GM08714 (cell line): Measurements from ENCODE around the gene LTBR.

Experiments used
- H3K4me3 ChIP-seq: fragments of 200-500 bp; sonication (Bioruptor generic); 2 replicates; pipeline ENCODE4 v1.5.1; 2014; ENCODE audit warnings: mild to moderate bottlenecking, low read length, inconsistent platforms
- ZNF274 ChIP-seq: IDR thresholded peaks from 2 replicates; pipeline ENCODE4 v1.6.1; 2012; ENCODE audit warnings: mild to moderate bottlenecking, low read depth, low read length

LTBR gene

DNA sequence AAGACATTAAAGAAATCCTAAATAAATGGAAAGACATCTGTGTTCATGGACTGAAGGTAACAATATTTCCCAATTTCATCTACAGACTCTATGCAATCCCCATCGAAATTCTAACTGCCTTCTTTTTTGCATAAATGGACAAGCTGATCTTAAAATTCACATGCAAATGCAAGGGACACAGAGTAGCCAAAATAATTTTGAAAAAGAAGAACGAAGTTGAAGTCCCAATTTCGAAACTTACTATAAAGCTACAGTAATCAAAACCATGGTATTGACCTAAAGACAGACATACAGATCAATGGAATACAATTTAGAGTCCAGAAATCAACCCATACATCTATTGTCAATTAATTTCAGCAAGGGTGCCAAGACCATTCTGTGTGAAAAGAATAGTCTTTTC lies 44.4 kb downstream of the LTBR start:
- no peak for TF ChIP-seq ZNF274
- H3K4me3 ChIP-seq: no peak overlapping the region

DNA sequence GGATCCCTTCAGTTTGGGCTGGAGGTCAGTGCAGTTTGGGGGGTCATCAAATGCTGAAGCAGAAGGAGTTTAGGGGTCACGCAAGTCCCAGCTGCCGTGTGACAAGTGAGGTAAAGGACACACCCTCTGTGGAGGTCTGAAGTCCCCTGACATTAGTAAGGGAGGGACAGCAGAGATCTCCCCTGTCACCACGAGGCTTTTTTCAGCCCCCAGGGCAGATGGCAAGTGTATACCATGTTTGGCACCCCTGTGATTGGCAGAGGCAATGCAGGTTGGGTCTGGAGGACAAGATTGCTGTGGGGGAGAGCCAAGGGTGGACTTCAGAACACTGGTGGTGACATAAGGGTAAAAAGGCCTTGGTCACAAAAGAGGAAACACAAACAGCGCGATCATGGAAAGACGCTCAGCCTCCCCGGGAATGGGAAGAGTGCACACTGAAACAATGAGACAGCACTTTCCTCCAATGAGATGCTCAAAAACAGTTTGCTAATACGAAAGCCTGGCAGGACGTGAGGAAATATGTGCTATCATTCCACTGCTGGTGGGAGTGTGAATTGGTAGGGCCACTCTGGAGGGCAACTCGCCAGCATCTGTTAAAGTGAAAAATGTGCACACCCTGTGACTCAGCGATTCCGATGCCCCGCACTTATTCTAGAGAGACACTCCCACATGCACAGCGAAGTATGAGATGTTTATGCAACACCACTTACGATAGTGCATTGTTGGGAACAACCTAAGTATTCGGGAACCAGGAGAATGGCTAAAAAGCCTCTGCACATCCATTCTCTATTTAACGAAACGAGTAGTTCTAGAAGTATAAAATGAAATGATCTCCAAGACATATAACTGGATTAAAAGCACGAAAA lies 46.4 kb downstream of the LTBR start:
- H3K4me3 ChIP-seq: no peak overlapping the region
- no peak for TF ChIP-seq ZNF274

DNA sequence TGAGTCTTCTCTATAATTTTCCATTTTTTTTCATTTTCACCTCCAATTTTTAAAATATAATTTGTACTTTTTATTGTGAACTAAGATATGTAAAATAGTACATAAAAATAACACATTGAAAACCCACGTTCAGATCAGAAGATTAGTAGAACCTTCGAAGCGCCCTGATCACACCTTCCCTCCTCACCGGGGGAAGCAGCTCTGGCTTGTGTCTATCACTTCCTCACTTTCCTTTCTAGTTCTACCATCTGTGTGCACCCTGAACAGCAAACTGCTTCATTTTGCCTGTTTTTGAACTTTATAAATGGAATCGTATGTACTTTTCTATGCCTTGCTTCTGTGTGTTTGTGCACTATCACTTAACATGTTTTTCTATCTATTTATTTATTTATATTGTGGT lies 49.0 kb downstream of the LTBR start:
- TF ChIP-seq ZNF274: no peak
- H3K4me3 ChIP-seq: no peak overlapping the region

DNA sequence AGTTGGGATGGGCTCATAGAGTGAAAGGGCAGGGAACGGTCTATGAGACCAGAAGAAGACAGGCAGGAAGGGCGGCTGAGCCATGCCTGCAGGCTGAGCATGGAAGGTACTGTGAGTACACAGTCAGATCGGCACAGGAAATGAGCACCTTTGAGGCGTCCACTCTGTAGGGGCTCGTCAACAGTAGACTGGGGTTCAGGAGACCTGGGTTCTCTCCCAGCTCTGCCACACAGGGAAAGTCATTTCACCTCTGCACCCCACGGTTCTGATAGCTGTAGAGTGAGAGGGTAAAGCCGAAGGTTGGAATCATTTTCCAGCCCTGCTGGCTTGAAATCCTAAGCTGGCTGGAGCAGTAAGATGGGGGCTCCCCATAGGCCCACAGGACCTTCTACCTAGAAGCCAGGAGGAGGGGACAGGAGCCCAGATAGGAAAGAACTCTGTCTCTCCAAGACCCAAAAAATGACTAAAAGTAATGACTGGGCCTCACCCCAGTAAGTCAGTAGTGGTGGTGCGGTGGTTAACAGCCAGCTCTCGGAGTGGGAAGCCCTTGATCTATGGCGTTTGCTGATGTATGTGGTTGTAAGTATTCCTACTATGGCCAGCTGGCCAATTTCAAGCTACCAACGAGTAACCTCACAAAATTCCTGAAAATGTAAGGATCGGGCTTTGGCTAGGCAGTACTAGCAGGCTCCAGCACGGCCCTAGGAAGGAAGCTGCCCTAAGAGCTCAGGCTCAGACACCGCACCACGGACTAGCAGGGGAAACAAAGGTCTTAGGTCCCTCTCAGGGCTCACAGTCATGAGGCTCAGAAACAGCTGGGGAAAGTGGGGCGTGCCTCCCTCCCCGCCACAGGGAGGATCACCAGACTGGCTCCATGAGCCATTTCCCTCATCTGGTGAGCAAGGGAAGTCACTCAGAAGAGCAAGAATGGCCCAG lies 50.5 kb downstream of the LTBR start:
- no peak overlapping the region for H3K4me3 ChIP-seq
- no peak for TF ChIP-seq ZNF274

DNA sequence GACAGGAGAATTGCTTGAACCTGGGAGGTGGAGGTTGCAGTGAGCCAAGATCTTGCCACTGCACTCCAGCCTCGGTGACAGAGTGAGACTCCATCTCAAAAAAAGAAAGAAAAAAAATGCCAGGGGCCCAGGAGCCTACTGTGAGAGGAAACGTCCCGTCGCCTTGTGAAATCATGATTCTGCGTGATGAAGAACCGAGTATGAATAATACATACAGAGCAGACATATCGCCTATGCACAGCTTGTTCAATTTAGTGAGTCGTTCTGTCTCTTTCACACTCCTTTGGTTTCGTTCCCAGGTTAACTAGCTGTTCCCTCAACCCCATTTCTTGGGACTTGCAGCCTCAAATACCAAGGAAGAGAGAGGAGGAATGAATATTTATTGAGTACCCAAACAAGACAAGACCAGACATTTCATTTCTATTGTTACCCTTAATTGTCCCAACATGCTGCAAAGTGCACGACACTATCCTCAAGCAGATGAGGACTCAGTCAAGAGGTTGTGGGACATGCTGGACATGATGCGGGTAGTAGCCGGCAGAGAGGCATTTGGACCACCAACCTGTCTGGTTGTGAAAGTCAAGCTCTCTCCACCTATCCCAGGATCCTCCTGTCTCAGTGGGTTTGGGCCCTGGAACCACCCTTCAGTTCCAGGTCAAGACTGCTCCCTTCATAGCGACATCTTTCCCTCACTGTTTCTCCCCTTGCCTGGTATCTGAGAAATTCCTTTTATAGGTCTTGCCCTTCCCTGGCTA lies 52.2 kb downstream of the LTBR start:
- no peak for TF ChIP-seq ZNF274
- H3K4me3 ChIP-seq: no peak overlapping the region

DNA sequence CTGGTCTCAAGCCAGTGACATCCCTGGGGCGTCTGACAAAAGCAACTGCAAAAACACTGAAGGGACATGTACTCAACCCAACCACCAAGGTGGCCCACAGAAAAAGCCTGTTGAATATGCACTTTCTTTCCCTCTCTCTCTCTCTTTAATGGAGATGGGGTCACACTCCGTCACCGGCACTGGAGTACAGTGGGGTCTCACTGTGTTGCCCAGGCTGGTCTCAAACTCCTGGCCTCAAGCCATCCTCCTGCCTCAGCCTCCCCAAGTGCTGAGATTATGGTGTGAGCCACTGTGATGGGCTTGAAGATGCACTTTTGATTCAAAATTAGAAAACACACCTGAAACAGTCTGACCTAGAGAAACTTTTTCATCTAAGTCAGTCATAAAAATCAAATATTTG lies 53.6 kb downstream of the LTBR start:
- no peak overlapping the region for H3K4me3 ChIP-seq
- no peak for TF ChIP-seq ZNF274

DNA sequence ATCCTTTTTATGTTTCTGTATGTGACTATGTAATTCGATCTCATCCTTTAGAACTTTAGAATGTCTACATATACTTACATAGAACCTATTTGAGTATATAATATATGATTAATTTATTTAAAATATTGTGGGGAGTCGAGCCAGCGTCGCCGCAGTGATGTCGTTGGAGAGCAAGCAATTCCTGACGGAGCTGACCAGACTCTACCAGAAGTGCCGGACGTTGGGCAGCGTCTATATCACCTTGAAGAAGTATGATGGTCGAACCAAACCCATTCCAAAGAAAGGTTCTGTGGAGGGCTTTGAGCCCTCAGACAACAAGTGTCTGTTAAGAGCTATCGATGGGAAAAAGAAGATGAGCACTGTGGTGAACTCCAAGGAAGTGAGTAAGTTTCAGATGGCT lies 54.4 kb downstream of the LTBR start:
- TF ChIP-seq ZNF274: no peak
- no peak overlapping the region for H3K4me3 ChIP-seq

DNA sequence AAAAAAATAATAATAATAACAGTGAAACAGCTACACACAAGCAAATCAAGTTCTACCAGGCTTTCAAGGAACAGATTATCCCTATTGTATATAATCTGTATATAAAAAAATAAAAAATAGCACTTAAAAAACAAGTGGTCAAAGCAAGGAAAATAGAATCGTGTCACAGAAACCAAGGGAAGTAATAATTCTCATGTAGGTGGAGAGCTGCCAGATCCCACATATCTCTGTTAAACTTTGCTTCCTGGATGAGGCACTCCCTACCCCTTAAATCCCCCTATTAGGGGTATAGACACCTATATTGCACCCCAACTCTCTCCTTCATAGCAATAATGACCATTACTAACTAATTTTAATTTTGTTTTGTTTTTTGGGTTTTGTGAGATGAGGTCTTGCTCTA lies 56.4 kb downstream of the LTBR start:
- H3K4me3 ChIP-seq: no peak overlapping the region
- TF ChIP-seq ZNF274: no peak
